Measurements from ENCODE around the gene HDAC9.

HDAC9 gene

GRCh38 chr7:18575622-18576572, 80.3 kb downstream of the HDAC9 start:
- no peaks in the 10 kb centered on the region for H3K9me3 Mint-ChIP-seq
- no peak overlapping the region for H3K27ac Mint-ChIP-seq
- DNase-seq (no peak), ATAC-seq (no peak)
- no peaks in the 10 kb centered on the region for H3K4me1 Mint-ChIP-seq
- no peak overlapping the region for H3K4me3 Mint-ChIP-seq
- H3K27me3 Mint-ChIP-seq, result no peaks in the 10 kb centered on the region

GRCh38 chr7:18577096-18577771, 81.7 kb downstream of the HDAC9 start:
- DNase-seq, result no peak
- H3K27me3 Mint-ChIP-seq, result no peaks in the 10 kb centered on the region
- no peaks in the 10 kb centered on the region for H3K4me1 Mint-ChIP-seq
- no peak overlapping the region for H3K4me3 Mint-ChIP-seq
- H3K9me3 Mint-ChIP-seq, result no peaks in the 10 kb centered on the region
- ATAC-seq, result no peak
- H3K27ac Mint-ChIP-seq, result no peak overlapping the region

- DNase-seq (no peak), ATAC-seq (no peak)
- no peak overlapping the region for H3K27ac Mint-ChIP-seq
- no peak overlapping the region for H3K4me3 Mint-ChIP-seq
- no peaks in the 10 kb centered on the region for H3K4me1 Mint-ChIP-seq
- H3K9me3 Mint-ChIP-seq, result no peaks in the 10 kb centered on the region
- H3K27me3 Mint-ChIP-seq, result no peaks in the 10 kb centered on the region
Measured at GRCh38 chr7:18579698-18580097, 84.1 kb downstream of the HDAC9 start.

- Mint-ChIP-seq H3K4me1 (no peaks in the 10 kb centered on the region), H3K9me3 (no peaks in the 10 kb centered on the region), H3K27ac (no peak overlapping the region), H3K27me3 (no peaks in the 10 kb centered on the region), H3K4me3 (no peak overlapping the region)
- ATAC-seq, result no peak
- DNase-seq, result no peak
Measured at GRCh38 chr7:18580950-18581349, 85.4 kb downstream of the HDAC9 start.

- H3K4me1 Mint-ChIP-seq, result no peaks in the 10 kb centered on the region
Measured at GRCh38 chr7:18583305-18583704, 87.8 kb downstream of the HDAC9 start.

GRCh38 chr7:18590241-18590640, 94.7 kb downstream of the HDAC9 start:
- Mint-ChIP-seq H3K4me3 (no peak overlapping the region), H3K27ac (no peak overlapping the region), H3K4me1 (no peaks in the 10 kb centered on the region), H3K9me3 (no peaks in the 10 kb centered on the region), H3K27me3 (no peaks in the 10 kb centered on the region)
- DNase-seq, result no peak
- no peak for ATAC-seq

More at GRCh38 chr7:18583305-18583704, 87.8 kb downstream of the HDAC9 start:
- DNase-seq (no peak), ATAC-seq (no peak)
- Mint-ChIP-seq H3K27me3 (no peaks in the 10 kb centered on the region), H3K9me3 (no peaks in the 10 kb centered on the region), H3K27ac (no peak overlapping the region), H3K4me3 (no peak overlapping the region)

- ATAC-seq (no peak), DNase-seq (no peak)
- Mint-ChIP-seq H3K4me1 (no peaks in the 10 kb centered on the region), H3K4me3 (no peak overlapping the region), H3K9me3 (no peaks in the 10 kb centered on the region), H3K27me3 (no peaks in the 10 kb centered on the region), H3K27ac (no peak overlapping the region)
Measured at GRCh38 chr7:18590744-18591340, 95.3 kb downstream of the HDAC9 start.

- no peak overlapping the region for H3K4me3 Mint-ChIP-seq
- no peaks in the 10 kb centered on the region for H3K27me3 Mint-ChIP-seq
- H3K27ac Mint-ChIP-seq, result no peak overlapping the region
- H3K9me3 Mint-ChIP-seq, result no peaks in the 10 kb centered on the region
- ATAC-seq (no peak), DNase-seq (no peak)
- no peaks in the 10 kb centered on the region for H3K4me1 Mint-ChIP-seq
Measured at GRCh38 chr7:18593602-18594279, 98.2 kb downstream of the HDAC9 start.

- no peak for ATAC-seq
- H3K9me3 Mint-ChIP-seq, result peaks cover 4 to 16% of the 10 kb centered on the region in 2 donors
- no peaks in the 10 kb centered on the region for H3K27me3 Mint-ChIP-seq
- no peak overlapping the region for H3K27ac Mint-ChIP-seq
- no peak for DNase-seq
- no peak overlapping the region for H3K4me3 Mint-ChIP-seq
- H3K4me1 Mint-ChIP-seq, result no peaks in the 10 kb centered on the region
Measured at GRCh38 chr7:18597754-18598153, 102.2 kb downstream of the HDAC9 start.

- DNase-seq (no peak), ATAC-seq (no peak)
- Mint-ChIP-seq H3K27ac (no peak overlapping the region), H3K4me3 (no peak overlapping the region), H3K27me3 (no peaks in the 10 kb centered on the region), H3K4me1 (no peaks in the 10 kb centered on the region), H3K9me3 (peaks cover 17 to 29% of the 10 kb centered on the region in 2 donors)
Measured at GRCh38 chr7:18607025-18607424, 111.5 kb downstream of the HDAC9 start.

GRCh38 chr7:18610331-18610948, 114.9 kb downstream of the HDAC9 start:
- Mint-ChIP-seq H3K27me3 (no peaks in the 10 kb centered on the region), H3K4me3 (no peak overlapping the region), H3K9me3 (peaks cover 0 to 7% of the 10 kb centered on the region in 2 donors), H3K27ac (no peak overlapping the region), H3K4me1 (no peaks in the 10 kb centered on the region)
- DNase-seq (no peak), ATAC-seq (no peak)

GRCh38 chr7:18614841-18615240, 119.3 kb downstream of the HDAC9 start:
- H3K9me3 Mint-ChIP-seq, result no peaks in the 10 kb centered on the region
- ATAC-seq (no peak), DNase-seq (no peak)
- no peaks in the 10 kb centered on the region for H3K27me3 Mint-ChIP-seq
- no peak overlapping the region for H3K4me3 Mint-ChIP-seq
- H3K4me1 Mint-ChIP-seq, result no peaks in the 10 kb centered on the region
- H3K27ac Mint-ChIP-seq, result no peak overlapping the region

GRCh38 chr7:18619311-18619710, 123.8 kb downstream of the HDAC9 start:
- DNase-seq, result no peak
- no peaks in the 10 kb centered on the region for H3K9me3 Mint-ChIP-seq
- no peaks in the 10 kb centered on the region for H3K4me1 Mint-ChIP-seq
- ATAC-seq, result no peak
- H3K4me3 Mint-ChIP-seq, result no peak overlapping the region
- H3K27me3 Mint-ChIP-seq, result no peaks in the 10 kb centered on the region
- no peak overlapping the region for H3K27ac Mint-ChIP-seq

- H3K27ac Mint-ChIP-seq, result no peak overlapping the region
- H3K9me3 Mint-ChIP-seq, result no peaks in the 10 kb centered on the region
- DNase-seq (no peak), ATAC-seq (no peak)
- H3K4me1 Mint-ChIP-seq, result no peaks in the 10 kb centered on the region
- no peaks in the 10 kb centered on the region for H3K27me3 Mint-ChIP-seq
- H3K4me3 Mint-ChIP-seq, result no peak overlapping the region
Measured at GRCh38 chr7:18623389-18623788, 127.8 kb downstream of the HDAC9 start.

GRCh38 chr7:18624459-18624858, 128.9 kb downstream of the HDAC9 start:
- ATAC-seq (no peak), DNase-seq (no peak)
- Mint-ChIP-seq H3K27ac (no peak overlapping the region), H3K9me3 (no peaks in the 10 kb centered on the region), H3K4me3 (no peak overlapping the region), H3K4me1 (no peaks in the 10 kb centered on the region), H3K27me3 (no peaks in the 10 kb centered on the region)
